ENCODE results near the gene RFX3. TPM values are rescaled to one million over a fixed set of nuclear protein-coding genes. Genes with fewer than 3 reads are reported as not detected.

The RFX3 gene
- total RNA-seq, 1 donor from 2014 or later, result 11.8 TPM

GRCh38 chr9:3296536-3296935 lies 229.3 kb downstream of the RFX3 start:
- Histone ChIP-seq H3K4me1 (no peaks in the 10 kb centered on the region), H3K27me3 (no peaks in the 10 kb centered on the region), H3K27ac (no peak overlapping the region), H3K36me3 (no peaks in the 10 kb centered on the region), H3K9me3 (no peaks in the 10 kb centered on the region), H3K4me3 (no peak overlapping the region)
- TF ChIP-seq POLR2A (IDR thresholded peaks at IDR 0.05), result no peak
- TF ChIP-seq POLR2AphosphoS5 (IDR thresholded peaks at IDR 0.05; ENCODE audit: insufficient read depth in 1 of 2, low read depth in 1 of 2), result no peak
- TF ChIP-seq CTCF (IDR thresholded peaks at IDR 0.05), result no peak
- no peak for DNase-seq (ENCODE audit: extremely low spot score in 2 of 2)
- intact Hi-C loops (cut with DNase I), result no loop called here

- H3K27me3 ChIP-seq, result no peaks in the 10 kb centered on the region
- TF ChIP-seq POLR2AphosphoS5 (IDR thresholded peaks at IDR 0.05; ENCODE audit: insufficient read depth in 1 of 2, low read depth in 1 of 2), result no peak
- TF ChIP-seq POLR2A (IDR thresholded peaks at IDR 0.05), result no peak
- no peak for TF ChIP-seq CTCF (IDR thresholded peaks at IDR 0.05)
- H3K4me3 ChIP-seq, result no peak overlapping the region
- H3K27ac ChIP-seq, result no peak overlapping the region
- H3K4me1 ChIP-seq, result no peaks in the 10 kb centered on the region
- intact Hi-C loops (cut with DNase I), result no loop called here
- H3K36me3 ChIP-seq, result no peaks in the 10 kb centered on the region
- no peaks in the 10 kb centered on the region for H3K9me3 ChIP-seq
- no peak for DNase-seq (ENCODE audit: extremely low spot score in 2 of 2)
Measured at GRCh38 chr9:3292311-3292710, 233.5 kb downstream of the RFX3 start.

- TF ChIP-seq POLR2A (IDR thresholded peaks at IDR 0.05) (no peak), CTCF (IDR thresholded peaks at IDR 0.05) (no peak), POLR2AphosphoS5 (IDR thresholded peaks at IDR 0.05; ENCODE audit: insufficient read depth in 1 of 2, low read depth in 1 of 2) (no peak)
- no peaks in the 10 kb centered on the region for H3K9me3 ChIP-seq
Measured at GRCh38 chr9:3290231-3290840, 235.5 kb downstream of the RFX3 start.

GRCh38 chr9:3288686-3289085 lies 237.1 kb downstream of the RFX3 start:
- no peak overlapping the region for H3K27ac ChIP-seq
- peaks cover 15% of the 10 kb centered on the region for H3K4me1 ChIP-seq
- no peaks in the 10 kb centered on the region for H3K36me3 ChIP-seq
- no peak overlapping the region for H3K4me3 ChIP-seq
- intact Hi-C loops (cut with DNase I), result no loop called here
- H3K27me3 ChIP-seq, result no peaks in the 10 kb centered on the region
- H3K9me3 ChIP-seq, result no peaks in the 10 kb centered on the region
- TF ChIP-seq POLR2A (IDR thresholded peaks at IDR 0.05) (no peak), CTCF (IDR thresholded peaks at IDR 0.05) (no peak), POLR2AphosphoS5 (IDR thresholded peaks at IDR 0.05; ENCODE audit: insufficient read depth in 1 of 2, low read depth in 1 of 2) (no peak)
- DNase-seq (ENCODE audit: extremely low spot score in 2 of 2), result no peak

More at GRCh38 chr9:3290231-3290840, 235.5 kb downstream of the RFX3 start:
- Histone ChIP-seq H3K4me1 (peaks cover 15% of the 10 kb centered on the region), H3K27me3 (no peaks in the 10 kb centered on the region), H3K27ac (no peak overlapping the region), H3K36me3 (no peaks in the 10 kb centered on the region), H3K4me3 (no peak overlapping the region)
- intact Hi-C loops (cut with DNase I), result no loop called here
- no peak for DNase-seq (ENCODE audit: extremely low spot score in 2 of 2)

- Histone ChIP-seq H3K4me3 (no peak overlapping the region), H3K27ac (no peak overlapping the region), H3K27me3 (no peaks in the 10 kb centered on the region), H3K9me3 (no peaks in the 10 kb centered on the region), H3K4me1 (peaks cover 15% of the 10 kb centered on the region), H3K36me3 (no peaks in the 10 kb centered on the region)
- no peak for DNase-seq (ENCODE audit: extremely low spot score in 2 of 2)
- intact Hi-C loops (cut with DNase I), result no loop called here
- TF ChIP-seq CTCF (IDR thresholded peaks at IDR 0.05) (no peak), POLR2AphosphoS5 (IDR thresholded peaks at IDR 0.05; ENCODE audit: insufficient read depth in 1 of 2, low read depth in 1 of 2) (no peak), POLR2A (IDR thresholded peaks at IDR 0.05) (no peak)
Measured at GRCh38 chr9:3285365-3286161, 240.2 kb downstream of the RFX3 start.
